CD14-positive monocyte (primary cell): ENCODE data around the gene ITGAL. TPM values are rescaled to one million over a fixed set of nuclear protein-coding genes. Genes with fewer than 3 reads are reported as not detected.

Experiments used
- DNase-seq, 3 donors: peaks; one replicate each; pipeline ENCODE4 v3.0.0-alpha.2; 2011 to 2022
- H2AFZ ChIP-seq: 2 replicates; pipeline ENCODE4 v1.6.0; 2012; ENCODE audit warnings: mild to moderate bottlenecking, low read depth, low read length, inconsistent platforms; ENCODE audit not compliant: insufficient read depth, poor library complexity, severe bottlenecking
- H3K27ac ChIP-seq, 2 donors: 1 replicate in 1 of 2; 2 replicates in 1 of 2; pipeline ENCODE4 v1.5.1; 2012 to 2013; ENCODE audit warnings: low read length in 2 of 2, control low read depth in 1 of 2, inconsistent platforms in 1 of 2, low read depth in 1 of 2, mild to moderate bottlenecking in 1 of 2
- H3K27me3 ChIP-seq, 2 donors: one replicate each; pipeline versions ENCODE4 v1.6.0 to v1.6.1; 2011 to 2013; ENCODE audit warnings: low read length in 2 of 2; ENCODE audit not compliant: control insufficient read depth in 2 of 2, insufficient read depth in 2 of 2
- H3K36me3 ChIP-seq, 2 donors: replicated peaks in 1 of 2; 1 replicate in 1 of 2; 2 replicates in 1 of 2; pipeline versions ENCODE4 v1.5.1 to v1.6.1; 2012 to 2013; ENCODE audit warnings: low read length in 2 of 2, control low read depth in 1 of 2, inconsistent platforms in 1 of 2, mild to moderate bottlenecking in 1 of 2; ENCODE audit not compliant: insufficient read depth in 2 of 2, control insufficient read depth in 1 of 2
- H3K4me1 ChIP-seq, 2 donors: 1 replicate in 1 of 2; 2 replicates in 1 of 2; pipeline versions ENCODE4 v1.5.1 to v1.6.1; 2012 to 2013; ENCODE audit warnings: low read length in 2 of 2, control low read depth in 1 of 2, inconsistent platforms in 1 of 2, mild to moderate bottlenecking in 1 of 2, moderate library complexity in 1 of 2; ENCODE audit not compliant: insufficient read depth in 2 of 2, control insufficient read depth in 1 of 2
- H3K4me2 ChIP-seq: replicated peaks from 2 replicates; pipeline ENCODE3; 2012; ENCODE audit warnings: low read length, moderate library complexity, mild to moderate bottlenecking; ENCODE audit not compliant: poor library complexity, severe bottlenecking; ENCODE audit errors: extremely low read depth
- H3K4me3 ChIP-seq, 3 experiments: fragments of 200-600 bp in 1 of 3; sonication (generic) in 1 of 3; replicated peaks in 1 of 3; 1 replicate in 2 of 3; 2 replicates in 1 of 3; pipeline ENCODE4 v1.5.1; 2011 to 2013; ENCODE audit warnings: low read length in 3 of 3, mild to moderate bottlenecking in 3 of 3, control low read depth in 2 of 3, low read depth in 2 of 3, inconsistent platforms in 1 of 3, moderate library complexity in 1 of 3
- H3K79me2 ChIP-seq: 2 replicates; pipeline ENCODE4 v1.6.0; 2012; ENCODE audit warnings: mild to moderate bottlenecking, control low read depth, inconsistent platforms, low read length, moderate library complexity; ENCODE audit not compliant: insufficient read depth
- H3K9ac ChIP-seq: 2 replicates; pipeline ENCODE4 v1.6.0; 2017; ENCODE audit warnings: low read length, mild to moderate bottlenecking; ENCODE audit not compliant: insufficient read depth, poor library complexity, severe bottlenecking
- H3K9me3 ChIP-seq, 2 donors: replicated peaks in 1 of 2; 1 replicate in 1 of 2; 2 replicates in 1 of 2; pipeline versions ENCODE4 v1.5.1 to v1.6.1; 2012 to 2013; ENCODE audit warnings: low read length in 2 of 2, control low read depth in 1 of 2; ENCODE audit not compliant: control insufficient read depth in 1 of 2, insufficient read depth in 1 of 2
- H4K20me1 ChIP-seq: 2 replicates; pipeline ENCODE4 v1.6.0; 2012; ENCODE audit warnings: mild to moderate bottlenecking, low read length, control low read depth, moderate library complexity; ENCODE audit not compliant: insufficient read depth
- H3K27ac Mint-ChIP-seq, 7 donors: one replicate each; pipeline ENCODE4 v1.8.0; 2020; ENCODE audit warnings: mild to moderate bottlenecking in 7 of 7, mixed read lengths in 7 of 7, moderate library complexity in 6 of 7, inconsistent platforms in 2 of 7
- H3K27me3 Mint-ChIP-seq, 3 donors: one replicate each; pipeline ENCODE4 v1.8.0; 2021 to 2022; ENCODE audit warnings: low read depth in 3 of 3, mild to moderate bottlenecking in 3 of 3, mixed read lengths in 3 of 3, moderate library complexity in 3 of 3, inconsistent platforms in 1 of 3
- H3K36me3 Mint-ChIP-seq, 2 donors: one replicate each; pipeline ENCODE4 v1.8.0; 2020; ENCODE audit warnings: mixed read lengths in 2 of 2, inconsistent platforms in 1 of 2, mild to moderate bottlenecking in 1 of 2
- H3K4me1 Mint-ChIP-seq: one replicate; pipeline ENCODE4 v1.8.0; 2020; ENCODE audit warnings: mild to moderate bottlenecking, mixed read lengths
- H3K4me3 Mint-ChIP-seq, 2 donors: one replicate each; pipeline ENCODE4 v1.8.0; 2020; ENCODE audit warnings: mild to moderate bottlenecking in 2 of 2, mixed read lengths in 2 of 2, moderate library complexity in 1 of 2
- H3K9me3 Mint-ChIP-seq, 7 donors: one replicate each; pipeline ENCODE4 v1.8.0; 2020 to 2022; ENCODE audit warnings: mixed read lengths in 7 of 7, mild to moderate bottlenecking in 6 of 7, moderate library complexity in 6 of 7, inconsistent platforms in 2 of 7
- CTCF ChIP-seq: fragments of 200-600 bp; IDR thresholded peaks from one replicate; pipeline ENCODE4 v1.8.0; 2022; ENCODE audit warnings: antibody characterized with exemption, mild to moderate bottlenecking
- WGBS: methylation state at CpG from one replicate; pipeline ENCODE4 v1.1.5; 2013; ENCODE audit warnings: missing lambda C conversion rate; ENCODE audit not compliant: insufficient coverage; 5-methylcytosine and 5-hydroxymethylcytosine counted together
- intact Hi-C, 2 donors: fragments of 100-400 bp; cut with micrococcal nuclease; formaldehyde crosslinking; loops; one replicate each; pipeline versions ENCODE4 v1.15.0 to v1.15.1; 2023
- polyA plus RNA-seq, 3 donors: library from polyadenylated mRNA; depleted of rRNA in 1 of 3; unstranded in 2 of 3; stranded (reverse) in 1 of 3; fragments of 300-500 nt in 2 of 3; fragments of >200 nt in 1 of 3; fragmentation: Illumina TruSeq in 2 of 3; gene quantifications; 1 replicate in 2 of 3; 2 replicates in 1 of 3; pipeline ENCODE4 v1.2.3, GENCODE V29; 2012 to 2021

The ITGAL gene
- polyA plus RNA-seq, 3 donors, result 56.8 to 474 (median 109) TPM

- Mint-ChIP-seq H3K27ac (peak overlapping the region; percentile 94 to 97 (median 95)), H3K27me3 (peaks cover 1 to 6% (median 3%) of the 10 kb centered on the region in 3 donors), H3K4me3 (peak overlapping the region; percentile 60 to 64), H3K36me3 (no peaks in the 10 kb centered on the region), H3K9me3 (no peaks in the 10 kb centered on the region), H3K4me1 (peaks cover 40% of the 10 kb centered on the region)
- Histone ChIP-seq H3K27me3 (no peaks in the 10 kb centered on the region), H3K36me3 (no peaks in the 10 kb centered on the region), H3K9me3 (no peaks in the 10 kb centered on the region), H3K4me1 (peaks cover 48 to 55% of the 10 kb centered on the region in 2 donors), H3K27ac (peak overlapping the region; percentile 88 to 92), H4K20me1 (no peaks in the 10 kb centered on the region), H3K9ac (peak overlapping the region; percentile 32), H3K4me3 (peak overlapping the region in 1 of 3 experiments; percentile 40), H3K79me2 (peaks cover 9% of the 10 kb centered on the region), H2AFZ (no peak overlapping the region), H3K4me2 (peak overlapping the region; percentile 35)
- no peak for TF ChIP-seq CTCF
- intact Hi-C loops, result no loop called here
- peak; percentile 87 to 96 (median 96) for DNase-seq
- 0% methylated on average over 1 of the region's 6 CpGs for WGBS
These were observed 95.6 kb downstream of the ITGAL start for GRCh38 chr16:30567991-30568638.

- Mint-ChIP-seq H3K4me1 (peaks cover 38% of the 10 kb centered on the region), H3K9me3 (no peaks in the 10 kb centered on the region)
- no peaks in the 10 kb centered on the region for H3K9me3 ChIP-seq
These were observed 96.7 kb downstream of the ITGAL start for GRCh38 chr16:30569281-30569680.

More at GRCh38 chr16:30569281-30569680, 96.7 kb downstream of the ITGAL start:
- Histone ChIP-seq H3K27me3 (no peaks in the 10 kb centered on the region), H3K36me3 (no peaks in the 10 kb centered on the region), H4K20me1 (no peaks in the 10 kb centered on the region), H3K27ac (peak overlapping the region in 1 of 2 donors; percentile 92), H3K9ac (no peak overlapping the region), H3K79me2 (peaks cover 17% of the 10 kb centered on the region), H3K4me3 (no peak overlapping the region), H3K4me1 (peaks cover 48 to 55% of the 10 kb centered on the region in 2 donors), H3K4me2 (no peak overlapping the region), H2AFZ (no peak overlapping the region)
- intact Hi-C loops, result no loop called here
- no peak for TF ChIP-seq CTCF
- peaks cover 1 to 6% (median 3%) of the 10 kb centered on the region in 3 donors for H3K27me3 Mint-ChIP-seq
- no peak for DNase-seq
- no peaks in the 10 kb centered on the region for H3K36me3 Mint-ChIP-seq
- WGBS, result 100% methylated on average over 2 of the region's 3 CpGs
- no peak overlapping the region for H3K4me3 Mint-ChIP-seq
- peak overlapping the region in 6 of 7 donors; percentile 13 to 95 (median 64) for H3K27ac Mint-ChIP-seq
